ENCODE data around the gene CLTCL1. TPM values are rescaled to one million over a fixed set of nuclear protein-coding genes. Genes with fewer than 3 reads are reported as not detected.
"Not testable (repeated sequence)": the region's sequence is repeated elsewhere in the genome, so short reads cannot be mapped to it uniquely, and the experiment has no call there.

Gene CLTCL1
- polyA plus RNA-seq, 3 donors: 1.9 to 5.7 (median 4.8) TPM

DNA sequence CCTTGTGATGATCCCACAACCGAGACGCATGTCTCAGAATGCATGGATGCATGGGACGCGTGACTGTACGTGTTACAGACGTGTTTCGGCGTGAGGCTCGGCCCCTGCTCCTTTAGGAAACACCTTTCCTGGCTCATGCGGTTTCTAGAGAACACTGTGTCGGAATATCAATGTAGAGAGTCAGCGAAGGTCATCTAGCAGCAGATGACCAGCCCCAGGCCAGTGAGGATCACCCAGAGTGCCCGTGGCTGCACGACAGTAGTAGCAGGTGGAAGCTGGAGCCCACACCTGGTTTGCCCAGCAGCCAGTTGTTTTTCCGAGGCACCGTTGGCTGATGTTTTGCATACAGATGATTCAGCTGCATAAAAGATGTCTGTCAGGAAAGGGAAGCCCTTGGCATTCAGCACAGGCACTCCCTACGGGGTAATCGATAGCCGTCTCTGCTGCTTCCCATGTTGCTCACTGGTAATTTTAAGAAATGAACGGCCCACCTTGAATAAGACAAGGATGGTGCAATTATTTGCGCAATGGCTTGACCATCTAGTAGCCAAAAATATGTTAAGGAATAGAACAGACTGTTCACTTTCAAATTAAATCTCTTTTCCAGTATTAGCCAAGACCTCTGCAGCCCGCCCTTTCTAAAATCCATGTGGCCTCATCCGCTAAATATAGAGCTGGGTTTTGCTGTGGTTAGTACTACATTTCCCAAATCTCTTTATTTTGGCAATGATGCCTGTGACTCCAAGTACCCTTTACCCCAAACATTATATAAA, 1.1 kb upstream of the CLTCL1 start:
- WGBS, 3 donors: 47 to 62% (median 54%) methylated on average over 23 of the region's 23 CpGs
- H3K27ac ChIP-seq (ENCODE audit: low read depth, low read length): no peak overlapping the region

DNA sequence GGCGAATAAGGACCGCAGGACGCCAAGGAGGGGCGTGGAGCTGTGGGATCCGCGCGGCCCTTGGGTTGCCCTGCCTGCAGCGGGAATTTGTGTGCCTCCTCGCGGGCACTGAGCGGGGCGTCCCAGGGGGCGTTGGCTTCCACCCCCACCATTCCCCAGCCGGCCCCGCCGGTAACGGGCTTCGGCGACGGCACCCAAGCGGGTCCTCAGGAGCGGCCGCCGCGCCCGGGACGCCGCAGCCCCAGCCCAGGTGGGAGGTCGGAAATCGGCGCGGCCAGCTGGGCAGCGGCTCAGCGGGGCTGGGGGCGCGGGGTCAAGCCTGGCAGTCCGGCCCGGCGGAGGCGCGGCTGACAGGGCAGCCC, 320 bp downstream of the CLTCL1 start:
- 1 to 2% (median 1%) methylated on average over 31 to 41 of the region's 41 CpGs for WGBS, 3 donors
- H3K27ac ChIP-seq (ENCODE audit: low read depth, low read length): no peak overlapping the region

DNA sequence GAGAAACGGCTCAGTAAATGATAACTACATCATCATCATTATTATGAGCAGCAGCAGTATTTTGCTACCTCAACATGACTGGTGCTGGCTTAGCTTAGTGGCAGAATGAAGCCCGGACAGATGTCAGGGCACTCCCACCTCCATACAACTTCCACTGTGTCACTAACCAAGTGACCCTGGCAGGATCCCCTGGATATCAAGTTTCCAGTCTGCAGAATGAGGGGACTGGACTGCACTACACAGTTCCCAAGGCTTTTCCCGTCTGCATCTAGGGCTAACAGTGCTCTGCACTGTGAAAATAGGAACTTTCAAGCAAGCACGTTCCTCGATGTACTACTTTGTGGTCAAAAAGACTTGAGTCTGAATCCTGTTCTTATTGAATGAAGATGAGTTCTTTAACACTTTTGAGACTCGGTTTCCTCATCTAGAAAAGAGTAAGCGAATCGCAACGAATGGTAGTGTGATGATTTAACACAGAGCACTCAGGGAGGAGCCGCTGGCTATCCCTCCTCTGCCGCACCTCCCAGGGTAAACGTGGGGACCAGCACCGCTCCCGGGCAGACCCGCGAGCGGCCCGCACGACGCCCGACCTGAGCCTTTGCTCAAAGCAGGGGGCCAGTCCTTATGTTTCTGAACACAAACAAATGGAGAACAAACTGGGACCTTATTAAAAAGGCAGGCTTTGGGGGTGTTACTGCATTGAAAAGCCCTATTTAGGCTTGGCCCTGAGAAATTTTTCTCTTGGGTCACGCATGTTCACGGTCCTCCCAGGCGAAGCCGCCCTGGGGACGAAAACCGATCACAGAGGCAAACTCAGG, 910 bp downstream of the CLTCL1 start:
- no peak overlapping the region for H3K27ac ChIP-seq (ENCODE audit: low read depth, low read length)

DNA sequence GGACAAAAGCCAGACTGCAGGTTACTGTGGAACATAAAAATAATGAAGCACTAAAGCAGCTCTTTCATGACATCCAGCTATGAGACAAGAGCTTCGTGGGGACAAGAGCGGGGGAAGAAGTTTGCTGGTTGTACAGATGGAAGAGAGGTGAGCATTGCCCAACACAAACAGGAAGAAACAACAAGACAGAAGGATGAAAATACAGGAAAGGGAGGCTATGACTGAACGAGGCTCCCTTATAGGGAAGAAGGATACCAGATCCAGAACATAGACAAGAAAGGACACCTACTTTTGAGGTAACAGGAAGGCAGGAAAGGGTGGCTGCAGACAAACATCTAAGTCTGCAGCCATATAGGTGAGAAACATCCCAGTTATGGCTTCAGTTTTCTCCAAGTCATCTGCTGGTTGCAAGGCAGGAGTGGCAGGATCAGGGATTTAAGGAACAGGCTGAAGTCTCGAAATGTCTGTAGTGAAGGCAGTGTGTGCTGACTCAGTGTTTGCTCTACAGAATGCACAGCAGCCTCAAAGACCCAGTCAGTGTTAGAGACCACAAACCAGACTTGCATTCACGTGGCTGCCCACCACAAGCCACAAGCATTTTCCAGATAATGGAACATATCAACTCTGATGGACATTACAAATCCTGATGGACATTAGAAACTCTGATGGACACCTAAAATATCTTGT, 1.9 kb downstream of the CLTCL1 start:
- H3K27ac ChIP-seq (ENCODE audit: low read depth, low read length): no peak overlapping the region
- 61 to 83% (median 67%) methylated on average over 5 of the region's 5 CpGs for WGBS, 3 donors

More for the DNA sequence above, 910 bp downstream of the CLTCL1 start:
- 19 to 21% (median 20%) methylated on average over 27 of the region's 27 CpGs for WGBS, 3 donors

DNA sequence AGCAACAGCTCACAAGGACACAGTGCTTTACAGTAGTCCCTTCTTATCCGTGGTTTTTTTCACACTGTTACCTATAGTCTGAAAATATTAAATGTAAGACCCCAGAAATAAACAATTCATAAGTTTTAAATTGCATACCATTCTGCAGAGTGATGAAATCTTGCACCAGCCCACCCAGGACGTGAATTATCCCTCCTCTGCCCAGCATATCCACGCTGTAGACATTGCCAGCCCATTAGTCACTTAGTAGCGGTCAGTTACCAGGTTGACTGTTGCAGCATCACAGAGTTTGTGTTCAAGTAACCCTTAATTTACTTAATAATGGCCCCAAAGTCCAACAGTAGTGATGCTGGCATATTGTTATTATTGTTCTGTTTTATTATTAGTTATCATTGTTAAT, 3.6 kb downstream of the CLTCL1 start:
- WGBS, 3 donors: 73 to 87% (median 76%) methylated on average over 4 of the region's 4 CpGs
- H3K27ac ChIP-seq (ENCODE audit: low read depth, low read length): no peak overlapping the region

DNA sequence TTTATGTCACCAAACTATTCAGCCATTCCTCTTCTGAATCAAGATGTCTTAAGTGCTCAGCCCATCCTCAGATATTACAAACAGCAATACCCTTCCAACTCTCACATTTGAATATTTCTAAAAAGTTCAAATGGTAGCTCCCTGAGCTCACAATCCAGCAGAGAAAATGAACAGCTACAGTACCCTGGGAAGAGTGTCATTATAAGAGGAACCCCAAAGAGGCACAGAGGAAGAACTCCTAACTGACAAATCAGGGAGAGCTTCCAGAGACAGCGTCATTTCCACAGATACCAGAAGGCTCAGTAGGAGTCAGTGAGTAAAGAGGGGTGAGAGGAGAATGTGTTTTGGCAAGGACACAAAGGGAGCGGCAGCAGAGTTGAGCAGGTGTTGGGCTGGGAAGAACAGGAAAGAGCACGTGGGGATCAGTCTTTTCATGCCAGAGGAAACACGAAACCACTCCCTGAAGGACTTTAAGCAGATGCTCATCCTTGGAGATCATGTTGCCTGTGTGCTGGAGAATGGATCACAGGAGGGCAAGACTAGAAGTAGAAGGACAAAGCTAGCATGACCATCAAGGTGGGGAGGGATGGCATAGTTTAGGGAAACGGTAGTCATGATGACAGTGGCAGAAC, 4.3 kb downstream of the CLTCL1 start:
- no peak overlapping the region for H3K27ac ChIP-seq (ENCODE audit: low read depth, low read length)
- 48 to 65% (median 59%) methylated on average over 5 of the region's 5 CpGs for WGBS, 3 donors

DNA sequence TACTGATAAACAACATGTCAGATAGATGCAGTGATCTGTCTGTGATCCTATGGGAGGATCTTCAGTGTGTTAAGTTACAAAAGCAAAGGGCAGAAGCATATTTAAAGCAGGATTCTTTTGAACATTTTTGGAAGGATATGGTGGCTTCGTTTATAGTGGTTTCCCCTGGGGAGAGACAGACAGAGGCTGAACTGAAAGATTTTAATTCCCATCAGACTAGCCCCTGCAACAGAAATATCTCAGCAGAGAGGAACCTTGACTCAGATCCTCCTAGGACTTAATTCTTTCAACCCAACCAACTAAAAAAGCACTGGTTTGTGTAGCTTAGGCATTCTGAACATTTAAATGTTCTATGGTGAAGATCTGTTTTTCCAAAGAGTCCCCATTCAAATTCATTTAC, 5.7 kb downstream of the CLTCL1 start:
- no peak overlapping the region for H3K27ac ChIP-seq (ENCODE audit: low read depth, low read length)
- WGBS, 3 donors: 31 to 56% (median 40%) methylated on average over 1 of the region's 1 CpG

DNA sequence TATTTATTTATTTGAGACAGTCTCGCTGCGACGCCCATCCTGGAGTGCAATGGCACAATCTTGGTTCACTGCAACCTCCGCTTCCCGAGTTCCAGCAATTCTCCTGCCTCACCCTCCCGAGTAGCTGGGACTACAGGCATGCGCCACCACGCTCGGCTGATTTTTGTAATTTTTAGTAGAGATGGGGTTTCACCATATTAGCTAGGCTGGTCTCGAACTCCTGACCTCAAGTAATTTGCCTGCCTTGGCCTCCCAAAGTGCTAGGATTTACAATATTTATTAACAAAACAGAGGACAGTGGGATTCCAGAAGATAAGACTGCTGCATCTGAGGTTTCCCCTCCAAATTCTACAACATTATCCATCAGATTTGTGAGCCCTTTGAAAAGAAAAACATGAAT, 12.4 kb downstream of the CLTCL1 start:
- 94 to 97% (median 97%) methylated on average over 10 of the region's 10 CpGs for WGBS, 3 donors
- not testable (repeated sequence) for H3K27ac ChIP-seq (ENCODE audit: low read depth, low read length)

DNA sequence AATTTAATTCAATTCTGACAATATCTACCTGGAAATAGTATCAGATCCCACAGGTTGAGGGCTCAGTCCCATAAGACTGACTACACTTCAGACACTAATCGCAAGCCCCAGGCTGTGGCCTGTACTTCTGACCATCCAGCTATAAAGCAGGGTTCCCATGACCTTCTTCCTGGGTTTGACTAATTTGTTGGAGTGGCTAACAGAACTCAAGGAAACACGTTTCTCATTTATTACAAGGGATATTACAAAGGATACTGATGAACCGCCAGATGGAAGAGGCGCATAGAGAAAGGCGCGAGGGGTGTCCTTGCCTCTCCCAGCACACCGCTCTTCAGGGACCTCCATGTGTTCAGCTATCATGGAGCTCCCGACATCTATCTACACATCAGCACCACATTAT, 13.7 kb downstream of the CLTCL1 start:
- no peak overlapping the region for H3K27ac ChIP-seq (ENCODE audit: low read depth, low read length)
- 91 to 95% (median 93%) methylated on average over 8 of the region's 8 CpGs for WGBS, 3 donors

DNA sequence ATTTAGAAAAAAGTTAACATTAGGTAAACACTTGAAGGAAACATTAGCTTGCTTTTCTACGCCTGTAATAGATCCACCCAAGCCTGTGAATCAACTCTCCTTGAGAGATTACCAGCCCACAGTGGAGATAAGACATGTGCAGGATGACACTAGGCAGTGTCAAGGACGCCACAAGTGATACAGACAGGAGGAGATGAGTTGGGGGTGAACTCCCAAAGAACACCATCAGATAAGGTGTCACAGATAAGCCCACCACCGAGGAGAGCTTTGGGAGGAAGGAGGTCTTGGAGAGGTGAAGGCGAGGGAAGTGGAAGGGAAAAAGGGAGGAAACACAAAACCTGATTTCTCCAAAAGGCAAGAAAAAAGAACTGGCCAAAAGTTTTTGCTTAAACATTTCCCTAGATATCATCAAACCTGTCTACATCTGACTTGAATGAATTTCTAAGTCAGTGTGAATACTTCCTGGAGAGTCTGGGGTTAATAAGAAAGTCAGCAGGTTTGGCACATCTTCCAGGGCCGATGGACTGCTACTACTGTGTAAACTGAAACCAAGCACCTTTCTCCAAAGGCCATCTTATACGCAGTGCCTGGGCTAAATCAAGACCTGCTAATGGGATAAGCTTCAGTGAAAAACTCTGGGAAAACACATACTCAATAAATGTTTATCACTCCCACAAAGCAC, 15.5 kb downstream of the CLTCL1 start:
- 49 to 67% (median 55%) methylated on average over 6 of the region's 6 CpGs for WGBS, 3 donors
- H3K27ac ChIP-seq (ENCODE audit: low read depth, low read length): no peak overlapping the region

DNA sequence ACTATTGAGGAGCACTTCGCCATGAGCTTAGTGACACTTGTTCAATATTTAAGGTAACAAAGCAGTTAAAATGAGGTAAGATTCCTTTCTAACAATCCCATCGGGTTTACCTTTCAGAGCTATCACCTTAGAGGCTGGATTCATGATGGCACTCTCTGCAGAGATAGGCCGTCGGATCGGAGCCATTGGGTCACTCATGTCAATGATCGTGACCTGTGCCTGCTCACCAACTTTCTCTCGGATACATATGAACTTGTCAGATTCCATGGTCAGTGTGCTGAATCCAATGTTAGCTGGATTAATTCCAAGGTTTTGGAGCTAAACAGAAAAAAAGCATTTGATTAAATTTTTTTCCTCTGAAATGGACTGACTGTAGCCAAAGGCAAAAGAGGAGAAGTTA, 16.0 kb downstream of the CLTCL1 start:
- WGBS, 3 donors: 87 to 92% (median 90%) methylated on average over 7 of the region's 7 CpGs
- H3K27ac ChIP-seq (ENCODE audit: low read depth, low read length): no peak overlapping the region

DNA sequence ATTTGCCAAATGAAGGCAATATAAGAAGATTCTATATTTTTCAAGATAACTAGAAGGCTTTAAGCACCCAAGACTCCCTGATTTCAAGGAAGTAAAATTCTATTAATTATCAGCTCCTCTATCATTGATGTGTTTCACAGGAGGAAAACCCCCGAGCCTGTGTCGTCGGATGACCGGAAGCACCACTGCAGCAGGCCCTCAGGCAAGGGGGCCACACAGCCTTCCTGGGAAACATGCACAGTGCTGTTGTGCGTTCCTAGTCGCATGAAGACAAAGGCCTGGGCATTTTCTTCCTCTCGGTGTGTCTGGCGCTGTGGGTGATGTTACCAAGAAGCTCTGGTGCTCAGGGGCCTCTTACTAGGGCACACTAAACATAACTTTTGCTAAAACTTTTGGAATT, 16.4 kb downstream of the CLTCL1 start:
- WGBS, 3 donors: 93 to 96% (median 96%) methylated on average over 8 of the region's 8 CpGs

DNA sequence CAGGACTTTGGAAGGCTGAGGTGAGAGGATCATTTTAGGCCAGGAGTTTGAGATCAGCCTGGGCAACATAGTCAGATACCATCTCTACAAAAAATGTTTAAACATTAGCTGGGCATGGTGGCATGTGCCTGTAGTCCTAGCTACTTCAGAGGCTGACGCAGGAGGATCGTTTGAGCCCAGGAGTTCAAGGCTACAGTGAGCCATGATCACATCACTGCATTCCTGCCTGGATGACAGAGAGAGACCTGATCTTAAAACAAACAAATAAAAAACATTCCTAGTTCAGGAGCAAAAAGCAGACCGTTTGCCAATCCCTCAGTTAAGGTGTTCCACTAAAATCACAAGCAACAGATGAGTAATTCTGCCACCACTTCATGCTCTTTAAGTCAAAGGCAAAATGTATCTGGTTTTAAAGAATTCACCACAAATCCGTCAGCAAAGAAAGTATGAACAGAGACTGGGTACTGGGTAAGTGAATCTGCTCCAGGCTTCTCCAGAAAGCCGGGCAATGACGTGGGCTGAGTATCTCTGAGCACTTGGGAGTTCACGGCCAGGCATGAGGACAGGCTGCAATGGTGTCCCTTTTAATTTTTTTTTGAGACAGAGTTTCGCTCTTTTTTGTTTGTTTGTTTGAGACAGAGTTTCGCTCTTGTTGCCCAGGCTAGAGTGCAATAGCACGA, 19.5 kb downstream of the CLTCL1 start:
- WGBS, 3 donors: 74 to 92% (median 86%) methylated on average over 10 of the region's 10 CpGs
- H3K27ac ChIP-seq (ENCODE audit: low read depth, low read length): no peak overlapping the region

More for the DNA sequence above, 16.4 kb downstream of the CLTCL1 start:
- no peak overlapping the region for H3K27ac ChIP-seq (ENCODE audit: low read depth, low read length)

DNA sequence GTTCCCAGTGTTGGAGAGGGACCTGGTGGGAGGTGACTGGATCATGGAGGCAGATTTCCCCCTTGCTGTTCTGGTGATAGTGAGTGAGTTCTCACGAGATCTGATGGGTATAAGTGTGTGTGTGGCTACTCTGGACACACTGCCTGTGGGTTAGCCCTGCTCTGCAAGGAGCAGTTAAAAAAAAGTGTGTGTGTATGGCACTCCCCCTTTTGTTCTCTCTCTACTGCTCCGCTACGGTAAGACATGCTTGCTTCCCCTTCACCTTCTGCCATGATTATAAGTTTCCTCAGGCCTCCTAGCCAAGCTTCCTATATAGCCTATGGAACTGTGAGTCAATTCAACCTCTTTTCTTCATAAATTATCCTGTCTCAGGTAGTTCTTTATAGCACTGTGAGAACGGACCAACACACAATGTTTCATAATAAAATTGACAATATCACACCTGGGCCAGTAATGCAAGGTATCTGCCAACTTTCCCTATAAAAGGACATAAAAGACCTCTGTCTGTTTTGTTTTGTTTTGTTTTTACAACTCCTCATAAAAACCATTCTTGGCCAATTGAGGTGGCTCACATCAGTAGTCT, 20.2 kb downstream of the CLTCL1 start:
- WGBS, 3 donors: 73 to 80% (median 78%) methylated on average over 4 of the region's 4 CpGs
- no peak overlapping the region for H3K27ac ChIP-seq (ENCODE audit: low read depth, low read length)

DNA sequence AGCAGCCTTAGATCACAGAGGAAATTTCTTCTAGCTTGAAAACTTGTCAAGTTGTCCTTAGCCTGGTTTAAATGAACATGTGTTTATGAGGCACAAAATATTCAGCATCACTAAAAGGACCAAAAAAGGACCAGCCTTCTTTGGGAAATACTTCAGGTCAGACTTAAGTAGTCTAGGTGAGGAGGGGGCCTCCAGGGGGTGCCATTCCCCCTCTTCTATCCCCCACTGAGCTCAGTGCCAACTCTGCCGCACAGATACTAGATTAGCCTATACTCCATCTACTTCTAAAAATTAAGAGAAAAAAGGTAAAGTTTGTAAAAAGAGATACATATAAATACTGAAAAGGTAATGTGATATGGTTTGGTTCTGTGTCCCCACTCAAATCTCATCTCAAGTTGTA, 20.6 kb downstream of the CLTCL1 start:
- no peak overlapping the region for H3K27ac ChIP-seq (ENCODE audit: low read depth, low read length)
- WGBS, 3 donors: 95 to 100% (median 100%) methylated on average over 1 of the region's 1 CpG

DNA sequence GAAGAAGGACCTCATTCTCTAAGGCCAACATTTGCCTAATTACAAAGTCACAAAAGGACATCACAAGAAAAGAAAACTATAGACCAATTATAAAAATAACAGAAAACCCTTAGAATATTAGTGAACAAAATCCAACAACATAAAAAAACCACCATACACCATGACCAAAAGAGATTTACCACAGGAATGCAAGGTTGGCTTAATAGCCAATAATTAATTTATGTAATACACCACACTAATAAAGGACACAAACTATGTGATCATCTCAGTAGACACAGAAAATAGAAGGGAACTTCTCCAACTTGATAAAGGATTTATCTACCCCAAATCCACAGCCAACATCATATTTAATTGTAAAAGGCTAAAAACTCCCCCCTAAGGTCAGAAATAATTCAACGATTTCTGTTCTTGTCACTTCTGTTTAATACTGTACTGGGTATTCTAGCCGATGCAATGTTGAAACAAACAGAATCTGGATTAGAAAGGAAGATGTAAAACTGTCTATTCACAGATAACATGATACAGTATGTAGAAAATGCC, 24.9 kb downstream of the CLTCL1 start:
- no peak overlapping the region for H3K27ac ChIP-seq (ENCODE audit: low read depth, low read length)
- 94 to 99% (median 94%) methylated on average over 2 of the region's 2 CpGs for WGBS, 3 donors

DNA sequence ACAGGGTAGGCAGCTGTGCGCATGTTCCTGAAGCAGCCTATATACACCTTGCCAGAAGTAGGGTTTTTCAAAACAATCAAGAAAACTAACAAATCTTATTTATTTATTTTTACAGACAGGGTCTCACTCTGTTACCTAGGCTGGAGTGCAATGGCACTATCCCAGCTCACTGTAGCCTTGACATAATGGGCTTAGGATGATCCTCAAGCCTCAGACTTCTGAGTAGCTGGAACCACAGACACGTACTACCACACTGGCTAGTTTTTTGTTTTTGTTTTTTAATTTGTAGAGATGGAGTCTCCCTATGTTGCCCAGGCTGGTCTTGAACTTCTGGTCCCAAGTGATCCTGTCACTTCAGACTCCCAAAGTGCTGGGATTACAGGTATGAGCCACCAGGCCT, 25.7 kb downstream of the CLTCL1 start:
- WGBS, 3 donors: 93 to 98% (median 98%) methylated on average over 2 of the region's 2 CpGs
- no peak overlapping the region for H3K27ac ChIP-seq (ENCODE audit: low read depth, low read length)
